VCaP (cell line): ENCODE measurements around the gene RGS9BP.

ENCODE experiments used
- H3K27ac ChIP-seq: fragments of 450-650 bp; 2 replicates; pipeline ENCODE4 v1.5.1; 2017
- CTCF ChIP-seq: fragments of 450-650 bp; conservative IDR thresholded peaks from 2 replicates; pipeline ENCODE4 v1.5.1; 2017; ENCODE audit warnings: mild to moderate bottlenecking, moderate library complexity

Gene RGS9BP

GRCh38 chr19:32720936-32721250 lies 45.2 kb downstream of the RGS9BP start:
- H3K27ac ChIP-seq: no peak overlapping the region
- TF ChIP-seq CTCF: no peak
